Right lobe of liver (tissue), 6 donors: Measurements from ENCODE around the gene ROBO2. TPM values are rescaled to one million over a fixed set of nuclear protein-coding genes. Genes with fewer than 3 reads are reported as not detected.

Experiments used
- ATAC-seq, 4 donors: fragments of 200-7000 bp; cut with Tn5 transposase; one replicate each; pipeline ENCODE4 v1.9.1; 2020; ENCODE audit warnings: mild to moderate bottlenecking in 4 of 4, moderate library complexity in 4 of 4
- DNase-seq, 3 donors: peaks; one replicate each; pipeline ENCODE4 v3.0.0-alpha.2; 2020
- H3K27ac ChIP-seq, 3 donors: fragments of 200-600 bp; one replicate each; pipeline ENCODE4 v1.8.0; 2022
- H3K27me3 ChIP-seq, 2 donors: fragments of 200-600 bp; one replicate each; pipeline ENCODE4 v1.8.0; 2022
- H3K36me3 ChIP-seq, 4 donors: fragments of 200-600 bp; sonication (generic) in 1 of 4; one replicate each; pipeline versions ENCODE4 v1.5.1 to v1.8.0; 2017 to 2022; ENCODE audit warnings: control low read depth in 1 of 4
- H3K4me1 ChIP-seq, 4 donors: fragments of 200-600 bp; sonication (generic) in 1 of 4; one replicate each; pipeline versions ENCODE4 v1.5.1 to v1.8.0; 2017 to 2022; ENCODE audit warnings: control low read depth in 1 of 4
- H3K4me3 ChIP-seq, 3 donors: fragments of 200-600 bp; one replicate each; pipeline ENCODE4 v1.8.0; 2022
- H3K9me3 ChIP-seq, 4 donors: fragments of 200-600 bp; sonication (generic) in 1 of 4; one replicate each; pipeline versions ENCODE4 v1.5.1 to v1.8.0; 2017 to 2022; ENCODE audit warnings: control low read depth in 1 of 4
- POLR2A ChIP-seq: fragments of 450-650 bp; IDR thresholded peaks from one replicate; pipeline ENCODE4 v1.6.1; 2017; ENCODE audit warnings: antibody characterized with exemption, mild to moderate bottlenecking
- WGBS: methylation state at CpG from one replicate; pipeline ENCODE4 v1.1.6; 2018; ENCODE audit warnings: low coverage, low lambda C conversion rate; ENCODE audit not compliant: insufficient coverage; ENCODE audit errors: missing lambda C conversion rate; 5-methylcytosine and 5-hydroxymethylcytosine counted together
- intact Hi-C, 2 donors: fragments of 100-400 bp; cut with DNase I; formaldehyde crosslinking; loops; one replicate each; pipeline versions ENCODE4 v1.11.2 to v1.14.1; 2022
- total RNA-seq, 6 experiments: library from RNA; depleted of rRNA in 2 of 6; stranded (reverse); fragments of >200 nt in 2 of 6; fragmentation: NEBNext Ultra II Directional in 3 of 6; extraction: Animal tissue kit (Norgen Biotek cat#: 25700) in 3 of 6; gene quantifications; one replicate each; pipeline versions ENCODE4 v1.1.0 to v1.2.4, GENCODE V29; 2016 to 2023
- TF ChIP-seq, protein P1 (sequence below), 4 donors: fragments of 200-600 bp in 3 of 4; fragments of 450-650 bp in 1 of 4; IDR thresholded peaks; one replicate each; pipeline versions ENCODE4 v1.5.1 to v1.8.0; 2016 to 2022; ENCODE audit warnings: antibody characterized with exemption in 4 of 4, mild to moderate bottlenecking in 2 of 4
- donor health status: DM: no; HTN: yes; CAD: no.
- donor health status: DM: no; HTN: no; CAD: no.
- donor health status: DM: no; HTN: no; CAD: no.
- donor health status: DM: no; HTN: yes; CAD: no.
- donor health status: DM: no; HTN: yes; CAD: no.

ROBO2 gene
- total RNA-seq, 6 experiments from 2014 or later = 0.07 to 1.7 (median 0.67) TPM

DNA sequence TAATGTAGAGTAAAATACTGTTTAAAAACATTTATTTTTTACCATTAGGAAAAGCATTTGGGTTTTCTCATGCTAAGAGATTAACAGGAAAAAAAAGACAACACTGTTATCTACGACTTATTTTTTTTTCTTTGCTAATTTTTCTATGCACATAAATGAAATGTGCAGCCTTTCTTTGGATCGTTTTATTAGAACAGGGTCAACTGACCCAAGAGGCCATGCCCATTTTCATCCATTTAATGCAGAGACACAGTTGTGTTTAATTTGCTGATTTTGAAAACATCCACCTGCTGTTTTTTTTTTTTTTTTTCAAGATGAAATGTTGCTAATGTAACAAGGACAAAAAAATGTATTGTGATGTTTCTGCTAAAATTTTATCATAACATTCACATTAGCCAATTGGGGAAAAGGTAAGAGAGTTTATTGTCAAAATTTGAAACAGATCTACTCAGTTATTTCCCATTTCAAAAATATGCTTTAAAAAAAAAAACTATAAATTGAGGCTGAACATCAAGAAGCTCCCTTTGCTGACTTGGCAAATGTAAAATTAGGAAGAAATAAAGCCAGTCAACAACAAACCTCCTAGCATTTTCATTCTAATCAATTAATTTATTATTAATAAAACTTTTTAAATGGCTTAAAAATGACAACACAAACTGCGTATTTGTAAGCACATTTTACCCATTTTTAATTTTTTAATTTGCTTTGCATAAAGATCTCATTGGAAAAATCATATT lies 485.2 kb downstream of the ROBO2 start:
- WGBS = 52% methylated on average over 3 of the region's 3 CpGs
- TF ChIP-seq, protein P1, sequence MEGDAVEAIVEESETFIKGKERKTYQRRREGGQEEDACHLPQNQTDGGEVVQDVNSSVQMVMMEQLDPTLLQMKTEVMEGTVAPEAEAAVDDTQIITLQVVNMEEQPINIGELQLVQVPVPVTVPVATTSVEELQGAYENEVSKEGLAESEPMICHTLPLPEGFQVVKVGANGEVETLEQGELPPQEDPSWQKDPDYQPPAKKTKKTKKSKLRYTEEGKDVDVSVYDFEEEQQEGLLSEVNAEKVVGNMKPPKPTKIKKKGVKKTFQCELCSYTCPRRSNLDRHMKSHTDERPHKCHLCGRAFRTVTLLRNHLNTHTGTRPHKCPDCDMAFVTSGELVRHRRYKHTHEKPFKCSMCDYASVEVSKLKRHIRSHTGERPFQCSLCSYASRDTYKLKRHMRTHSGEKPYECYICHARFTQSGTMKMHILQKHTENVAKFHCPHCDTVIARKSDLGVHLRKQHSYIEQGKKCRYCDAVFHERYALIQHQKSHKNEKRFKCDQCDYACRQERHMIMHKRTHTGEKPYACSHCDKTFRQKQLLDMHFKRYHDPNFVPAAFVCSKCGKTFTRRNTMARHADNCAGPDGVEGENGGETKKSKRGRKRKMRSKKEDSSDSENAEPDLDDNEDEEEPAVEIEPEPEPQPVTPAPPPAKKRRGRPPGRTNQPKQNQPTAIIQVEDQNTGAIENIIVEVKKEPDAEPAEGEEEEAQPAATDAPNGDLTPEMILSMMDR (IDR thresholded peaks at IDR 0.05) = no peak
- no peak for TF ChIP-seq POLR2A
- H3K36me3 ChIP-seq = no peaks in the 10 kb centered on the region
- ATAC-seq = no peak
- no peak overlapping the region for H3K4me3 ChIP-seq
- no peaks in the 10 kb centered on the region for H3K27me3 ChIP-seq
- H3K27ac ChIP-seq = no peak overlapping the region
- no peak for DNase-seq
- H3K4me1 ChIP-seq = no peaks in the 10 kb centered on the region
- H3K9me3 ChIP-seq = no peaks in the 10 kb centered on the region
- intact Hi-C loops = no loop called here

DNA sequence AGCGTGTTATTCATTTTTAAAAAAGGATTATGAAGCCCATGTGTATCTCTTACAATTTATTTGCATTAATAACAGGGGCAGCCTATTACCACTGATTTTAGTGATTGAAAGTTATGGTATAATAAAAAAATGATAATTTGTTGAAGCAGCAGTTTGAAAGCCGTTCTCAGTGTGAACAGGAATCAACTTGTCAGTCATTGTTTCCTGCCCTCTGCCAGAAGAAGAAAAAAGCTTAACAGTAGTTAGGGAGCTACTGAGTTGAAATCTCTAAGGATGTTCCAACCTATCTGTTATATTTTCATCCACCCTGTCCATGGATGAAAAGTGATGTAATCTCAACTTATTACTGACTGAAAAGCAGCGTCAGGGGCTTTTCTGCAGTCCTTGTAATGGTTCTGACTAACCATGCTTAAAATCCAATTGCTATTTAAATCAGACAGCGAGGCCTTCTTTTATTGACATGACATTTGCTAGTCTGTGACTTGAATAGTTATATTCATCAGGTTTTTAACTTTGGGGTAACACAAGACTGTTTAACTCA lies 486.7 kb downstream of the ROBO2 start:
- no peak overlapping the region for H3K27ac ChIP-seq

DNA sequence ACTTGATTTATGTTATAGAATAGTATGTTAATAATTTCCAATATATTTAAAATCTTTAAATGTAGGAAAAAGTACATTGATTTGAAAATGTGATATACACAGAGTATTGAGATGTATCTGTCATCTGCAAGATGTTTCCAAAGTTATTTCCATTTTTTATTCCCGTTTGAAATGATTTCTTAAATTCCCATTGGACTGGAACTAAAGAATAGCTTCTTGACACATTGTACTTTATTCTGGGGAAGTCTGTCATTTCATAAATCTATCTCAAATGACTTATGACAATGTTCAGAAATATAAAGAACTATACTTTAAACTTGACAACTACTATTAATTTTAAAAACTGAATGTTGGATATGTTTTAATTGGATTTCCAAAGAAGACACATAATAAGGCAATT lies 489.6 kb downstream of the ROBO2 start:
- H3K27ac ChIP-seq = no peak overlapping the region
- H3K27me3 ChIP-seq = no peaks in the 10 kb centered on the region
- DNase-seq (no peak), ATAC-seq (no peak)
- no peaks in the 10 kb centered on the region for H3K4me1 ChIP-seq
- H3K9me3 ChIP-seq = no peaks in the 10 kb centered on the region
- TF ChIP-seq, protein P1 (IDR thresholded peaks at IDR 0.05) = no peak
- no peak for TF ChIP-seq POLR2A
- intact Hi-C loops = no loop called here
- H3K36me3 ChIP-seq = no peaks in the 10 kb centered on the region
- 41% methylated on average over 1 of the region's 1 CpG for WGBS
- no peak overlapping the region for H3K4me3 ChIP-seq

More for the DNA sequence above, 486.7 kb downstream of the ROBO2 start:
- no peak for DNase-seq
- TF ChIP-seq POLR2A = no peak
- TF ChIP-seq, protein P1 (IDR thresholded peaks at IDR 0.05) = no peak
- no peak for ATAC-seq
- 30% methylated on average over 4 of the region's 4 CpGs for WGBS
- intact Hi-C loops = no loop called here
- Histone ChIP-seq H3K9me3 (no peaks in the 10 kb centered on the region), H3K4me1 (no peaks in the 10 kb centered on the region), H3K27me3 (no peaks in the 10 kb centered on the region), H3K4me3 (no peak overlapping the region), H3K36me3 (no peaks in the 10 kb centered on the region)

DNA sequence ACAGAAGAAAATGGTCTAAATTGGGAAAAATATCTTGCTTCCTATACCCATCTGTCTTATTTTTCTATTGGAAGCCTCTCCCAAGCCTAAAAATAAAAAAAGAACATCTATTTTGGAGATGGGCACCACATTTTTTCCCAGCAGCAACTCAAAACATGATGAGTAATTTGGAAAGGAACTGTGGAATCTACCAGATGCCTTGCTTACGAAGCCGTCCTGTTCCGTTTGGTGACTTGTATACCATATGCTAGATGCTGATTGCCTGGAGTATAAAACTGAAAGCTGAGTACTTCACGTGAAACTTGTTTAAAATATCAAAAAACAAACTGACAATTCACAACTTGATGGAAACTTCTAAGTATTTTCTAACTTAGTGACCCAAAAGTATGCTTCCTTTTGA lies 491.0 kb downstream of the ROBO2 start:
- H3K36me3 ChIP-seq = no peaks in the 10 kb centered on the region
- H3K27ac ChIP-seq = no peak overlapping the region
- H3K4me3 ChIP-seq = no peak overlapping the region
- H3K27me3 ChIP-seq = no peaks in the 10 kb centered on the region
- TF ChIP-seq POLR2A = no peak
- TF ChIP-seq, protein P1 (IDR thresholded peaks at IDR 0.05) = no peak
- intact Hi-C loops = no loop called here
- ATAC-seq (no peak), DNase-seq (no peak)
- 79% methylated on average over 4 of the region's 4 CpGs for WGBS
- H3K4me1 ChIP-seq = no peaks in the 10 kb centered on the region
- no peaks in the 10 kb centered on the region for H3K9me3 ChIP-seq
